NCI-H2107 treated with DMSO at 0.1 percent for 48 hours (cell line): ENCODE results near the gene SYNPR.
"Not testable (repeated sequence)": the region's sequence is repeated elsewhere in the genome, so short reads cannot be mapped to it uniquely, and the experiment has no call there.

Experiments
- DNase-seq: peaks from one replicate; lab custom pipeline; 2025; ENCODE audit not compliant: unreplicated experiment; lab: John Stamatoyannopoulos, UW

The SYNPR gene

DNA sequence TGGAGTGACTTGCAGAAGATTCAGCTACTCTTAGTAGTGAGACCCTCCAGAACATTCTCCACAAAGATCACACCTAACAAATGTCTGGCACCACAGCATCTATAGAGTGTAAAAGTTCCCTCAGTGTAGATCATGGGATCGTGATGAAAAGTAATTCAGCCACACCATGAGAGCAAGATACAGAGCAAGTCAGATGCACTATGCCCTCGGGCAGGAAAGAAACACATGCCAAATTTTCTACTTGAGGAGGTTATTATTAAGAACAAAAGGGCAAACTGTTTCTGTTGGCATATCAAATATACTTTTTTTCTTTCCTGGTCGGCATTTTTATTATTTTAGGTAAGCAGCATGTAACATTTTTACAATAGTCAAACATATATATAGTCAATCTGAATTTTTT lies 329.6 kb downstream of the SYNPR start:
- no peak for DNase-seq

DNA sequence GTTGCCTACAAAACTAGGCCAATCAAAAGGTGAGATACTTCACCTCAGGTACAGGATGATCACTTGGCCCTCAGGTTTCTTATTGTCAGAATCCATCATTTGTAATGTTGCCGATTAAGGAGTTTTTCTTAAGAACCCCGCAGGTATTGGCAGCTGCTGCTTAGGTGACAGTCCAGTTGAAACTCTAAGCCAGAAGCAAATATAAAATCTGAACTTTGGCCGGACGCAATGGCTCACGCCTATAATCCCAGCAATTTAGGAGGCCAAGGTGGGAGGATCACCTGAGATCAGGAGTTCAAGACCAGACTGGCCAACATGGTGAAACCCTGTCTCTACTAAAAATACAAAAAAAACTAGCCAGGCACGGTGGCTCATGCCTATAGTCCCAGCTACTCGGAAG lies 331.3 kb downstream of the SYNPR start:
- no peak for DNase-seq

DNA sequence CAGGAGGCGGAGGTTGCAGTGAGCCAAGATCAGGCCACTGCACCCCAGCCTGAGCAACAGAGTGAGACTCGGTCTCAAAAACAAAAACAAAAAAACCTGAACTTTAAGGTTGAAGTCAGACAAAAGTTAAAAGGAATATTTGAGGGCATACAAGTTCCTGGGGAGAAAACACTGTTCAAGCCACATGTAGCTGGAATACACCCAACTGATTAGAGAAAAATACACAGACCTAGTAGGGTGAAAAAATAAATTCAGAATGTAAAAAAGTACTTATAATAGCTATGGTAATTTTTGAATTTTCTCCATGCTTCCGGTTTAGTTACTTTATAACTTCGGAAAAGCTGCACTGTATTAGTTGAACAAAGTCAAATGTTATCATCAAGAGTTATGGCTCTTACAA lies 331.7 kb downstream of the SYNPR start:
- no peak for DNase-seq

DNA sequence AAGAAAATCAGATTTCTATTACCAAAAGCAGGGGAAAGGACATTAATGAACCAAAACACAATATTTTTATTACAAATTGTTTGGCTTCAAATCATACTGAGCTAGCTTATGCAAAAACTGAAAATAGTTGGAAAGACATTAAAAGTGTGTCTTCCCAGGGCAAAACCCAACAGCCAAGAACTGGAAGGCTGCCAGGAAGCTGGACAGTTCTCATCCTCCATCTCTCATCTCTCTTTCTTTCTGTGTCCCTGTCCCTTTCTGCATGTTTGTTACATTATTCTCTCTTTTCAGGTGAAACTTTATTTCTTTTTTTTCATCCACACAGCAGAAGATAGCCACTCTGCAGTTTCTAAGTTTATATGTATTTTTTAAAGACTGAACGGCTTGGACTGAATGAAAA lies 333.3 kb downstream of the SYNPR start:
- DNase-seq, result no peak

DNA sequence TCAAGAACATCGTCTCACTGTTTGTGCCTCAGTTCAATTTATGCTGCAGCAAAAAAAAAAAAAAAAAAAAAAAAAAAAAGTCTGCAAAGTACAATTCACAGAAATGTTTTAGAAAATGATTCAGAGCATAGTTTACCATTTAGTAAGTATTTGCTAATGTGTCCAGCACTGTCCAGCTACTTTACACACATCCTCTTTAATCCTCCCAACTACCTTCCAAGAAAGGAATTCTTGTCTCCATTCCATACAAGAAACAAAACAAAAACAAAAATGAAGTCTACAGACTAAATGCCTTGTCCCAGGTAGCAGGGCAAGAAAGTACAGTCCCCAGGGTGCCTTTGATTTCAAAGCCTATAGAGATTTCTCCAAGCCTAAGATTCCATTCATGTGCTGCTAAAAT lies 335.5 kb downstream of the SYNPR start:
- DNase-seq, result no peak

DNA sequence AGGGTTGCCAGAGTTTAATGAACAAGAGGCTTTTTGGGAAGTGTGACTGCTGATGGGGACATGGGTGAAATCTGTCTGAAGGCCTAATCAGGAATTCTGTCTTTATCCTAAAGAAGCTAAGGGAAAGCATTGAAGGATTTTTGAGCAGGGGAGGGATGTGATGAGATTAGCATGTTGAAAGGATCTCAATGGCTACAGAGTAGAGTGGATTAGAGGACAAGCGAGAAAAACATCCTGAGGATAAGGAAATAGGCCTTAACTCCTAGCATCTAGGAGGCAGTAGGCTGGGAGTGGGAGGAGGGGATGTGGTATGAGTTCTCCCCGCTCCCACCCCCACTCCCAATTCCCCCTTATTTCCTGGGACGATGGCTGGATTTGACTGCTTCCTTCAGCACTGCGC lies 339.3 kb downstream of the SYNPR start:
- DNase-seq, result no peak

DNA sequence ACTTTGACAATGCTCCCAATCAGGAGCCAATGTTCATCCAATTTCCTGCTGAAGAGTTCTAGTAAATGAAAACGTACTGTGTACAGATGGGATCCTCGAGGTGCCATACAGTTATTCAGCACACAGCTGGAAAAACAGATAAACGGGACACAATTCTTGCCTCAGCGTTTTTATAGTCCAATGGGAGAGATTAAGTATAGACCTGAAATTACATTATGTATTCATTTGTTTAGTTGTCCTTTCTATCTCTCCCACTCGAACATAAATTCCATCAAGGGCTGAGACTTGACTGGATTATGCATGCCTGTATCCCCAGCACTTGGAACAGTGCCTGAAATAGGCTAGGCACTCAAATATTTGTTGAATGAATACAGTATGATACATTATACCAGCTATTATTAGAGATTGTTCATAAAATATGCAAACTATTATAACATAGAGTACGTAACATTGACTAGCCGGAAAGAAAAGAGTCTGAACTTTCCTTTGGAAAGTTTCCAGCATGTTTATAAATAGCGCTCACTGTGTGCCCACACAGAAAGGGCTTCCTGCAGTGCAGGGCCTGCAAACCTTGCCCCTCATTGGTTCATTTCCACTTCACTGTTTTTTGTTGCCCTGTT lies 346.9 kb downstream of the SYNPR start:
- no peak for DNase-seq

DNA sequence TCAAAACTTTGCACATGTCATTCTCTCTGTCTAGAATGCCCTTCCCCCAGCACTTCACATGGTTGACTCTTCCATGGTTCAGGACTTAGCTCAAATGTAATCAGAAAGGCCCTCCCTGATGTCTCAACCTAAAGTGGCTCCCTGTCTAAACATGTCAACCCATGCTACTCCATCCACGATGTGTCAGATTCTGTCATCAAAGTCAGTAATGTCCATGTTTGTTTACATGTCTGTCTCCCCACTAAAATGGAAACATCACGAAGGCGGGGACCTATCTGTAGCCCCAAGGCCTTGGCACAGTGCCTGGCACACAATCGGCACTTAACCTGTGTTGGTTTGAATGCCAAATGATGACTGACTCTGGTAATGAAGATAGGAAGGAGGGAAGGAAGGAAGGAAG lies 353.6 kb downstream of the SYNPR start:
- DNase-seq, result no peak

DNA sequence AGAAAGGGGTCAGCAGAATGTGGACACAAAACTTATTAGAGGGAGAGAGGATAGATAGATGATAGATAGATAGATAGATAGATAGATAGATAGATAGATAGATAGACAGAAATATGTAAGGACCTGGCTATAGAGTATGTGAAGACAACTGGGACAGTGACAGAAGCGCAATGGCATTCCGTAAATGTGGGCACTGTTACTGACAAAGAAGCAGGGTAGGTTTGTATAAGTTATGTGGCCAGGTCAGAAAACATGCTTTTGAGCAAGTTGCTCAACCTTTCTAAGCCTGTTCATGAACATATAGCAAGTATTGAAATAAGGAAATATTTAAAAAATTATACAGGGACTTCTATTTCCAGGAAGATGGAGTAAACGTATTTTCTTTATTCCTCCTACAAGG lies 357.1 kb downstream of the SYNPR start:
- DNase-seq, result no peak

DNA sequence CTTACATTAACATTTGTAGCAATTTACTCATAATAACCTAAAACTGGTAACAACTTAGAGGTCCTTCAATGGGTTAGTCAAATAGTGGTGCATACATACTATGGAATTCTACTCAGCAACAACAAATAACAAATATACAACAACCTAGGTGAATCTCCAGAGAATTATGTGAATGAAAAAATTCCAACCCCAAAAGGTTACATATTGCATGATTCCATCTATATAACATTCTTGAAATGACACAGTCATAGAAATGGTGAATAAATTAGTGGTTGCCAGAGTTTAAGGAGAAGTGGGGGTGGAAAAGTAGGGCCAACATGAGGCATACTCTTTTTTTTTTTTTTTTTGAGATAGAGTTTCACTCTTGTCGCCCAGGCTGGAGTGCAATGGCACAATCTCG lies 361.7 kb downstream of the SYNPR start:
- no peak for DNase-seq

DNA sequence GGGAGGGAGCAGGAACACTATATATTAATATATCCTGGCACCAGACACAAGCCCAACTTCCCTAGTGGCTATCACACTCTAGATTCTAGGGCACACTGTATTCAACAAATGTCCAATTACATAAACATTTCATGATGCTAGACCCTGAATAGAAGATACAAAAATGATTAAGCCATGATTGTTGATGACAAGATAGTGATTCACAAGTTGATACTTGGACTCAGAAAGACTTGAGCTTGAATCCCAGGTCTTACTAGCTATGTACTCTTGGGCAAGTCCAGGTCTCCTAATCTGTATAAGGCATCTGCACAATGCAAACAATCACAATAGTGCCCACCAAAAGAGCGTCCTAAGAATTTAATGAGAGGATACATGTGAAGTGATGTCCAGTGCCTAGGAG lies 364.4 kb downstream of the SYNPR start:
- no peak for DNase-seq

DNA sequence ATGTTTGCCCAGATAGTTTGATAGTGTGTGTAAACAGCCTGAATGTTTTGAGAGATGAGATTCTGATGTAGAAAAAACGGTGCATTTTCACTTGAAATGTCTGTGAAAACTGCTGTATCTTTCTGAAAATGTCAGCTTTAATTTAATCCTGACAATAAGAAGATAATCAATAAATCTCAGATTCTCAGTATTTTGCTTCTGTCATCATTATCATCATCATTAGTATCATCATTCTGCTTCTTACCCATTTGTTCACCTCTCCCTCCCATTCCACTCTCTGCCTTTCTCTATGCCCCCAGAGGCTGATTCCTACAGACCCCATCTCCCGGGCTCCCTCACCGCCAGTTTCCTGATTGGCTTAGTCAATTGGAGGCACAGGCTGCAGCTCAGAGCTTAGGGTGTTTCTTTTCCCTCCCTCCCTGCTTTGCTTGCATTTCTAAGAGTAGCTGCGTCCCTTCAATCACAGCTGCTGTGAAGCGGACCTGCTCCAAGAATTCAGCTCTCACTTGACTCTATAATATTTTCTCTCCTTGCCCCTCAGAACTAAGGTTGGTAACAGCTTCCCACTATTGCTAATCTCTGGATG lies 366.2 kb downstream of the SYNPR start:
- no peak for DNase-seq

DNA sequence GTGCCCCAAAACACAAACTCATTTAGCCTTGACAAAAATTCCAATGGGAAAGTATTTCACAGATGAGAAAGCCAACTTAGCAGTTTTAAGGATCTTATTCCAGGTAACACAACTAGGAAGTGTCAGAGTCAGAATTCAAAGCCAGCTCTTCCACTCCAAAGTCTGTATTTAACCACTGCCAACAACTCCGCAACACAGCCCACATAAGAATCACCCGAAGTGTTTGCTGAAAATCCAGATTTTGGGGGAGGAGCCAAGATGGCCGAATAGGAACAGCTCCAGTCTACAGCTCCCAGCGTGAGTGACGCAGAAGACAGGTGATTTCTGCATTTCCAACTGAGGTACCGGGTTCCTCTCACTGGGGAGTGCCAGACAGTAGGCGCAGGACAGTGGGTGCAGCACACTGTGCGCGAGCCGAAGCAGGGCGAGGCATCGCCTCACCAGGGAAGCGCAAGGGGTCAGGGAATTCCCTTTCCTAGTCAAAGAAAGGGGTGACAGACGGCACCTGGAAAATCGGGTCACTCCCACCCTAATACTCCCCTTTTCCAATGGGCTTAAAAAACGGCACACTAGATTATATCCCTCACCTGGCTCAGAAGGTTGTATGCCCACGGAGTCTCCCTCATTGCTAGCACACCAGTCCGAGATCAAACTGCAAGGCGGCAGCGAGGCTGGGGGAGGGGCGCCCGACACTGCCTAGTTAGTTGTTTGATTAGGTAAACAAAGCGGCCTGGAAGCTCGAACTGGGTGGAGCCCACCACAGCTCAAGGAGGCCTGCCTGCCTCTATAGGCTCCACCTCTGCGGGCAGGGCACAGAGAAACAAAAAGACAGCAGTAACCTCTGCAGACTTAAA lies 367.0 kb downstream of the SYNPR start:
- not testable (repeated sequence) for DNase-seq

DNA sequence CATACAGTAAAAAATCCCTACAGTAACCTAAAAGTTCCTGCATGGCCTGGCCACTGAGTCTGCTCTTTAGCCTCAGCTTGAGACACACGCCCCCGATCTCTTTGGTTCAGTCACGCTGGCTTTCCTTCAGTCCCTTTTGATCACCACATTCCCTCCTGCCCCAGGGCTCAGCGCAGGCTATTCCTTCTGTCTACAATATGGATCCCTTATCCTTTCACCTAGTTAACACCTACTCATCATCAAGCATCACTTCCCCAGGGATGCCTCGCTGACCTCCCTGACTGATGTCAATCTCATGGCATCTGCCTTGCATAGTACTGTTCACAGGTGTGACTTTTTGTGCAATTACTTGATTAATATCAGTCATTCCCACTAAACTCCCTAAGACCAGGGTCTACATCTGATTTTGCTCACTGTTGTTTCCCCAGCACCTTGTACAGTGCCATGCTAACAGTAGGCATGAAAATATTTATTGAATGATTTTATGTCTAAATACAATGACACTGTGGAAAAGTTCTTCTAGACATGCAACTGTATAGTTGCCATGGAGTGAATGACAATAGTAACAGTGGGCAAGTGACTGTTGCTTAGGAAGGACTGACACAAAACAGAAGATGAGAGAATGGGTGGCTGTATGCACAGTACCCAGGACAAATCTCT lies 374.1 kb downstream of the SYNPR start, which contains the start of gene SNTN:
Gene SNTN, plus strand, starts transcription at position 610 of the 660 bp plus-strand sequence. Its CDS starts 13 bp downstream, at position 623.
- DNase-seq, result no peak

DNA sequence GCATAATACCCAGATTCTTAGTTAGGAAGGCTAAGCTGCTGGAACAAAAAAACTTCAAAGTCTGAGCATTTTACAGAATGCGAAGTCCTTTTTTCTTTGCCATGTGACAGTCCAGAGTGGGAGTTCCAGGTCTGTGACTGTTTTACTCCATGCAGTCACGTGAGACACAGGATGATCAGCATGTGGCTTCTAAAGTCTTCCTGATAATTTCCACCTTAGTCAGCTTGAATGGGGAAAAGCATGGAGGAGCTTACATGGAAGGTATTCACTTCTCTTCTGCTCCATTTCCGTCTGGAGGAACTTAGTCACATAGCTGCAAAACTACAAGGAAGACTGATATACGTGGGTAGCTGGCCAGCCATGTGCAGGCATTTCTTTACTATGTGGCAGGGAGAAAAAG lies 376.1 kb downstream of the SYNPR start:
- no peak for DNase-seq

DNA sequence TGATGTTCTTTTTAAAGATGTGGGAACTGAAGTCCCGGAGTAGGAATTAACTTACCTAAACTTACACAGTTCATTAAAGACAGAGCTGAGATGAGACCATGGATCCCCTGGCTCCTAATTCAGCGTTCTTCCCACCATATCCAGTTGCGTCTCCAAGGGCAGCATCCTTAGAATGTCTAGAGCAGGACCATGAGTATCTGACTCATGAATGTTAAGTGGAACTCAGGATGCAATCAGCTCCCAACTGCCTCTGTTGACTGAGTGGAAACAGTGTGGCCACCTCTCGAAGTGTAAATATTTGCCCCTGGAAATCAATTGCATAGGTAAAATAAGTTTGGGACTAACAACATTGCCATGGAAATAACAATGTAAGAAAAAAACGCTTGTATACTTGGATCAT lies 376.8 kb downstream of the SYNPR start:
- no peak for DNase-seq

DNA sequence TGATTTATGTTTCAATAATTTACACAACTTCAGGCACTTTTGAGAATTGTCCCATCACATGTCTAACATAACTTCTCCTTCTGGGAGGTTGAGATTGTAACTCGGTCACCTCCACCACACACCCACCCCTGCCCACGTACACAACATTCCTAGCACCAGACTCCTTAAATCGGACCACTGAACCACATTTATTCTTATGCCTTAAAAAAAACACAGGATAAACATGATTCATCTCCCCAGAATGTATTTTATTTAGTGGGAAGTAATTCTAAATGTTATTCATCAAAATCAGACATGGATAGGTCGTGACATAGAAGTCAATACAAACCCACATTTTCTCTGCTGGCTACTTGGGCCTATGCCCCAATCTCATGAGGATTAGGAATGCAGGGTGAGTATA lies 377.4 kb downstream of the SYNPR start:
- DNase-seq, result no peak

DNA sequence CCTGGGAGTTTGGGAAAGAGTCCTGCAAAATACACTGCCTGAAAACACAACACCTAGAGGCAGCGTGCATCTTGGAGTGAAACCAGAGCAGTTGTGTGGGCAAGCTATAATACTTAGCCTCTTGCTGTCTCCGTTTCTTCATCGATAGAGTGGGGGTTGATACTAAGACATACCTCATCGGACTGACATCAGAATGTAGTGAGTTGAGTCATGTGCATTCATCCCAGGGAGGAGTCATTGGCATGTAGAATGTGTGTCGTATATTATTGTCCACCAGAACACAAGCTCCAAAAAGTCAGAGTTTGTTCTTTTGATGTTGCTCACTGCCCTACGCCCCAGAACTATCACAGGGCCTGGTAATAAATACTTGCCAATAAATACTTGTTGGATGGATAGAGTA lies 378.7 kb downstream of the SYNPR start:
- DNase-seq, result no peak

DNA sequence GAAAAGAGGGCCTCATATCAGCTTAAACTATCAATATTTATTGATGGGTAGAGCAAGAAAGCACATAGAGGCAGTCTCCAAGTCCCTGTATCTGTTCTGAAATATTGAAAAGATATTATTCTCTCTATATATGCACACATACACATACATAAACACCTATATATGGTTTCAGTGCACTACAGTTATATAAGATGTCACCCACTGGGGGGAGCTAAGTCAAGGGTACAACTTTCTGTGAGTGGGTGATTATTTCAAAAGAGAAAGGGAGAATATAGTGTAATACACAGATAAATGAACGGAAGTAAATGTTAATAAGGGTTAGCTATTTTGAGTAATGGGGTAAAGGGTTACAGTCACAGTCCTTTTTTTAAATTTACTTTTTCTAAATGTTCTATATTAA lies 383.1 kb downstream of the SYNPR start:
- DNase-seq, result no peak

DNA sequence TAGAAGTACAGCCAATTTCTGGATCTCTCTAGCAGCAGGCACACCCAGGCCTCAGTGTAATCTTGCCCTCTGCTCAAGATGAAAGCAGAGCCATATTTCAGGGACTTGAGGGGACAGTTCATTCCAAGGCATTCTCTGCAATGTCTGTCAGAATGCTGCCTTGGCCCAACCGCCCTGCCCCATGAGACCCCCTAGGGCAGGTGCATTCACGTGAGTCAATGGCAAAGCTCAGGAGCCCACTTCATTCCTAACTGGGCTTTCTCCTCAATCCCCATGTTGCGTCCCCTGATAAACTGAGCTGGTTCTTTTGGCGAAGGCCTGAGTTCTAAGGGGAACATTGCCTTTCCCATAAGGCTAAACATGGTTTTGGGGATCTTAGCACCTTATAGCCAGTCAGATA lies 383.9 kb downstream of the SYNPR start:
- DNase-seq, result no peak

DNA sequence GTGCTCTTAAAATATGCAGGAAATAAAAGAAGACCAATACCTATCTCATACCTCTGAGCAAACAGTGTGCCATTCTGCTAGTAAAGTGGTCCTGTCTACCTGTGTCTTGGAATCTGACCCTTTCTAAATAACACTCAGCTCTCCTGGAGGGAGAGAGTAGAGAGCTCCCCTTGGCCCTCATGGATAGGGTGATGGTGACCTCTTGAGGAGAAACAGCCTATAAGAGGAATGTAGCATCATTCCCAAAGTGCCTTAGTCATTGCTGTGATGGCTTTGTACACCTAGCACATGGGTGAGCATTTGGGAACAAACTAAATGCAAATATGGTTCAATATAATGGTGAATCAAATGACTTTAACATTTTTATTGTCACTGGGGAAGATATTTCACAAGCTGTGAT lies 384.4 kb downstream of the SYNPR start:
- no peak for DNase-seq
